Endothelial cell of umbilical vein (primary cell): ENCODE data around the gene CPNE9.

Experiments
- CTCF ChIP-seq, 2 donors: IDR thresholded peaks; 1 replicate in 1 of 2; 2 replicates in 1 of 2; pipeline ENCODE4 v1.5.1; 2011; ENCODE audit warnings: low read length in 2 of 2, mild to moderate bottlenecking in 2 of 2, moderate library complexity in 2 of 2, control low read depth in 1 of 2, inconsistent platforms in 1 of 2, low read depth in 1 of 2; ENCODE audit not compliant: insufficient read depth in 1 of 2; ENCODE audit errors: extremely low read depth in 1 of 2
- POLR2AphosphoS5 ChIP-seq: IDR thresholded peaks from 2 replicates; pipeline ENCODE4 v1.6.1; 2012; ENCODE audit warnings: low read depth, mild to moderate bottlenecking, control low read depth, low read length, moderate library complexity; ENCODE audit not compliant: insufficient read depth

GRCh38 chr3:9695345-9695744, 8.3 kb upstream of the CPNE9 start:
- no peak for TF ChIP-seq CTCF (IDR thresholded peaks at IDR 0.05; ENCODE audit: extremely low read depth in 1 of 2, insufficient read depth in 1 of 2, low read depth in 1 of 2, low read length in 2 of 2)
- no peak for TF ChIP-seq POLR2AphosphoS5
